Neural progenitor cell (in vitro differentiated cells): ENCODE data around the gene DNAJA4.

Experiments used
- EZH2 ChIP-seq: fragments of 200-600 bp; sonication (generic); IDR thresholded peaks from 2 replicates; pipeline ENCODE4 v1.6.1; 2017; ENCODE audit warnings: antibody characterized with exemption, mild to moderate bottlenecking, moderate library complexity
- EZH2phosphoT487 ChIP-seq: fragments of 200-600 bp; sonication (generic); IDR thresholded peaks from 2 replicates; pipeline ENCODE4 v1.6.1; 2017; ENCODE audit warnings: antibody characterized with exemption
- TF ChIP-seq, protein P1 (sequence below): fragments of 200-600 bp; sonication (generic); IDR thresholded peaks from 2 replicates; pipeline ENCODE4 v1.5.1; 2017; ENCODE audit warnings: antibody characterized with exemption, mild to moderate bottlenecking

DNA sequence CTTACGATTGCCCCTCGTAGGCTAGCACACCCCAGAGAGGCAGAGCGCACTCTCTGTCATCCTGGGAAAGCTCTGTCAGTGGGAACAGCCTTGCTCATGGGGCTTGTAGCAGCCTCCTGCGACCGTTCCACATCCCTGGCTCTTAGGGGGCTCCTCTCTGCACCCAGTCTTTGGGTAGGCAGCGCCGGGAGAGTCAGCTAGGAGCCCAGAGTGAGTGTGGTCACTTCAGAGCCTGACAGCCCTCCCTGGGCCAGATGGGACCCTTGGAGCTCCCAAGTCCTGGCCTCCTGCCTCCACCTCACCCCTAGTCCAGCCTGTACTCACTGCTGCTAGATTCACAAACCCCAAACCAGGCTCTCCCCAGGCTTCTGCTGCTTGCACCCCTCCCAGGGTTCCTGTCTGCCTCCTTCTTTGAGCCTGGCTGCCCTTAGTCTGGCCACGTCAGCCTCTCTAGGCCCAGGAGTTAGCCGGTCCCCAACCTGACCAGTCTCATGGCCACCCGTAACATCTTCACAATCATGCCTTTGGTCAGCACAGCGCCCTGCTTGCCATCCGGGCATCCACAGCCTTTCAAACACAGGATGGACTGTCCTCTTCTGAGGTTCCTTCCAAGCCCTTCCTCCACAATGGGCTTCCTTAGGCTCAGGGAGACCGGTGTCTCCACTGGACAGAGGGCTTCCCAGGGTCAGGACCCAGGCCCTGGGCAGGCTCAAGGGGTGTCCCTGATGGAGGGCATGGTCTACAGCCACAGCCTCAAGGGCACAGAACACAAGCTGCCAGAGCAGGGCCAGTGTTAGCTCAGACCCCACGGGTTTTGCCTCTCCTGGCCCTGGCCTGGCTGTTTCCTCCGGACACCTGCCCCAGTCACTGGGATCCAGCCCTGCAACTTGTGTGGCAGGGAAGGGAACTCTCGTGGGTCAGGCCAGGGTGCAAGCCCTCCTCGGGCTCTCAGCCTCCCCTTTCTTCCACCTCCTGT lies 34.6 kb upstream of the DNAJA4 start:
- TF ChIP-seq, protein P1, sequence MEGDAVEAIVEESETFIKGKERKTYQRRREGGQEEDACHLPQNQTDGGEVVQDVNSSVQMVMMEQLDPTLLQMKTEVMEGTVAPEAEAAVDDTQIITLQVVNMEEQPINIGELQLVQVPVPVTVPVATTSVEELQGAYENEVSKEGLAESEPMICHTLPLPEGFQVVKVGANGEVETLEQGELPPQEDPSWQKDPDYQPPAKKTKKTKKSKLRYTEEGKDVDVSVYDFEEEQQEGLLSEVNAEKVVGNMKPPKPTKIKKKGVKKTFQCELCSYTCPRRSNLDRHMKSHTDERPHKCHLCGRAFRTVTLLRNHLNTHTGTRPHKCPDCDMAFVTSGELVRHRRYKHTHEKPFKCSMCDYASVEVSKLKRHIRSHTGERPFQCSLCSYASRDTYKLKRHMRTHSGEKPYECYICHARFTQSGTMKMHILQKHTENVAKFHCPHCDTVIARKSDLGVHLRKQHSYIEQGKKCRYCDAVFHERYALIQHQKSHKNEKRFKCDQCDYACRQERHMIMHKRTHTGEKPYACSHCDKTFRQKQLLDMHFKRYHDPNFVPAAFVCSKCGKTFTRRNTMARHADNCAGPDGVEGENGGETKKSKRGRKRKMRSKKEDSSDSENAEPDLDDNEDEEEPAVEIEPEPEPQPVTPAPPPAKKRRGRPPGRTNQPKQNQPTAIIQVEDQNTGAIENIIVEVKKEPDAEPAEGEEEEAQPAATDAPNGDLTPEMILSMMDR = no peak
- TF ChIP-seq EZH2 = no peak
- no peak for TF ChIP-seq EZH2phosphoT487
